GM08714 (cell line): ENCODE results near the gene NLRC5.

Experiments used
- H3K4me3 ChIP-seq: fragments of 200-500 bp; sonication (Bioruptor generic); 2 replicates; pipeline ENCODE4 v1.5.1; 2014; ENCODE audit warnings: mild to moderate bottlenecking, low read length, inconsistent platforms
- ZNF274 ChIP-seq: IDR thresholded peaks from 2 replicates; pipeline ENCODE4 v1.6.1; 2012; ENCODE audit warnings: mild to moderate bottlenecking, low read depth, low read length

NLRC5 gene

GRCh38 chr16:56950455-56950854, 38.9 kb upstream of the NLRC5 start:
- H3K4me3 ChIP-seq, result no peak overlapping the region
- TF ChIP-seq ZNF274, result no peak

DNA sequence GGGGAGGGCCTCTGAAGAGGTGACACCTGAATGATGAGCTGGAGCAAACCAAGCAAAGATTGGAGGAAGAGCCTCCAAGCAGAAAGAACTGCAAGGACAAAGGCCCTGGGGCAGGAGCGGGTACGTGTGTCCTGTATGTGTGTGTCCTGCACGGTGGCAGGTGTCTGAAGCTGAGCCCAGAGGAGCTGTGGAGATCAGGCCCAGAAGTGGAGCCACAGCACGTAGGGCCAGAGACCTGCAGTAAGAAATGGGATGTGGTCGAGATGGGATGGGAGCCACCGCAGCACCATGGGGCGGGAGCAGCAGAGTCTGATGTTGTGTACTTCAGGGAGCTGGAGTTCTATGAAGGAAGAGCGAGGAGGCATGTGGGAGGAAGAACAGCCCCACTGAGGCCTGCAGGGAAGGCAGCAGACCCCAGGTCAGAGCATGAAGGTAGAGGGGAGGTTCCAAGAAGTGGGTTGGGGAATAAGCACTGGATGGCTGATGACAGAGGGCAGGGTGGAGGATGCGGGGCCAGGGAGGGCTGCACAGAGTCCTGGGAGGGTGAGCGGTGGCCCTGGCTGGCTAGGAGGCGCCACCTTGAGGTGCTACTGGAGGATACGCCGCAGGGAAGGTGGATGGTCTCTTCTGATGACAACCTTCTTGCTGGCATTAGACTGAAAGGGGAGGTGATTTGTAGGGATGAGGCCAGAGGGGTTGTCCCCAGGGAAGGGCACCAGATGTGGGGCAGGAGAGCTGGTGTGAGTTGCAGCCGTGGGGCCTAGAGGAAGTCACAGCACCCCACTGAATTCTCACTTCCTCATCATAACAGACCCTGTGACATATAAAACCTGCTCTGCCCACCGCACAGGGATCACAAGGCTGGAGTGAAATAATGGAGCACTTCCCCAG, 38.2 kb upstream of the NLRC5 start:
- no peak for TF ChIP-seq ZNF274
- no peak overlapping the region for H3K4me3 ChIP-seq

- no peak overlapping the region for H3K4me3 ChIP-seq
- no peak for TF ChIP-seq ZNF274
These were observed 36.4 kb upstream of the NLRC5 start for GRCh38 chr16:56953006-56953405.

- no peak for TF ChIP-seq ZNF274
- no peak overlapping the region for H3K4me3 ChIP-seq
These were observed 33.3 kb upstream of the NLRC5 start for GRCh38 chr16:56956076-56956475.

GRCh38 chr16:56956756-56957155, 32.6 kb upstream of the NLRC5 start:
- TF ChIP-seq ZNF274, result no peak
- no peak overlapping the region for H3K4me3 ChIP-seq

DNA sequence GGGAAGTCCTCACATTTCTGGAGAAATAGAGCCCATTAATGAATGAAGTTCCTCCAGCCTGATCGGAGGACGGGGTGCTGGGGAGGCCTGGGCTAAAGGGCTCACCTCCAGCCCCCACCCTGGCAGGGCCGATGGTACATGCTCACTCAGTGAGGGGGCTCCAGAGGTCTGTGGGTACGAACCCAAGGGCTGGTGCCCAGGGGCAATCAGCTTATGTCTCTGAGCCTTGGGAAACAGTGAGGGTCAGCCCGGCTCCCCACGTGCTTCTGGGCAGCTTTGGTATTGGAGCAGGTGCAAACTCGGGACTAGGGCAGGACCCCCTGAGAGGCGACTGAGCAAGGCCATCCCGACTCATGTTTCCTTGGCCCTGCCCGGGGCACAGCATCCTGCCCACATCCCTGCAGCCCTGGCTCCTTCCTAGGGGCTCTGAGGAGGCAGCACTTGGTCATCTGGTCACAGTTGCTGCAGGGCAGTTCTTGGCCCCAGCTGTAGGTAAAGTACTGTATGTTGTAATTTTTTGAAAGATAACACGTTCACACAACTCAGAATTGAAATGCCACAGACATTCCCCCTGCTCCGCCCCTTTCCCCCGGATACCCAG, 28.6 kb upstream of the NLRC5 start:
- TF ChIP-seq ZNF274, result no peak
- H3K4me3 ChIP-seq, result no peak overlapping the region

DNA sequence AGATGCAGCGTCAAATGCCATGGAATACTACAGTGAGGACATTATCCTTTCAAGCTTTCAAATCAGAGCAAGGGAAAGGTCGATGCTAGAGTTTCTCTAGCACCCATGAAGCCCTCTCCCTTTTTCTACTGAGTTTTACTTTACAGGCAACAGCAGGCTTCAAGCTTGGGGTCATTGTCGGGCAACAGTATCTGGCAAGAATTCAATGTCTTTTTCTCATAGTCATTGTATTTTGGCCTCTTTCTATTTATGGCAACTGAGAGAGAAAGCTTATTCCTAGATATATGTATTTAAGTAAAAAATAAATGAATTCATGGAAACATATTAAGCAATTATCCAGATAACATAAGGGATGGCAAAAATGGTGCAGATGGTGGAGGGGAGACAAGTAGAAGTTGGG, 28.0 kb upstream of the NLRC5 start:
- TF ChIP-seq ZNF274, result no peak

DNA sequence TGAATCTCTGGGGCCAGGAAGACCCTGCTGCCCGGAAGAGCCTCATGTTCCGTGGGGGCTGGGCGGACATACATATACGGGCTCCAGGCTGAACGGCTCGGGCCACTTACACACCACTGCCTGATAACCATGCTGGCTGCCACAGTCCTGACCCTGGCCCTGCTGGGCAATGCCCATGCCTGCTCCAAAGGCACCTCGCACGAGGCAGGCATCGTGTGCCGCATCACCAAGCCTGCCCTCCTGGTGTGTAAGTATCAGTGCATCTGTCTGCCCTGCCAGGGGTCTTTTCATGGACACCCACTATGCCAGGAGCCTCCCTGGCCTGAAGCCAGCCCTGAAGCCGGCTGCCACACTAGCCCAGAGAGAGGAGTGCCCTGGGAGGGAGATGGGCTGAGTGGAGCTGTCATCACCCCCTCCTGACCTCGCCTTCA, 27.5 kb upstream of the NLRC5 start, which contains the start of gene CETP:
CETP (plus strand) TSS at position 100 of the 431 bp plus-strand sequence; CDS start at position 130, 30 bp downstream.
- TF ChIP-seq ZNF274, result no peak
- H3K4me3 ChIP-seq, result no peak within 1 kb of the TSS

More for the DNA sequence above, 28.0 kb upstream of the NLRC5 start:
- H3K4me3 ChIP-seq, result no peak overlapping the region

GRCh38 chr16:56964243-56965148, 24.9 kb upstream of the NLRC5 start:
- no peak for TF ChIP-seq ZNF274
- no peak overlapping the region for H3K4me3 ChIP-seq

GRCh38 chr16:56965149-56966092, 23.9 kb upstream of the NLRC5 start:
- no peak overlapping the region for H3K4me3 ChIP-seq
- no peak for TF ChIP-seq ZNF274

DNA sequence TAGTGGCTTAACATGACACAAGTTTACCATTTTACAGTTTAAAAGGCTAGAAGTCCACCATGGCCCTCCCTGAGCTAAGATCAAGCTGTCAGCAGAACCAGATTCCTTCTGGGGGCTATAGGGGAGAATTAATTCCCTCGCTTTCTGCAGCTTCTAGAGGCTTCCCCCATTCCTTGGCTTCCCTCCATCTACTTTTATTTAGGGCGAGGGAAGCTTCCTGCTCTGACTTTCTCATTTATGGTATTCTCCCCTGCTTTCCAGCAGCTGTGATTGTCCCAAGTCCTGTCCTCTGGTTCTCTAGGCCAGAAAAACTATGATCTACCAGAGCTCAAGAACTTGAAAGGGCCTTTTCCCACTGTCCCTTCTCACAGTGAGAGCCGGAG, 23.3 kb upstream of the NLRC5 start:
- TF ChIP-seq ZNF274, result no peak
- H3K4me3 ChIP-seq, result no peak overlapping the region

GRCh38 chr16:56967733-56968132, 21.6 kb upstream of the NLRC5 start:
- no peak for TF ChIP-seq ZNF274
- no peak overlapping the region for H3K4me3 ChIP-seq

GRCh38 chr16:56969769-56970168, 19.6 kb upstream of the NLRC5 start:
- no peak for TF ChIP-seq ZNF274
- H3K4me3 ChIP-seq, result no peak overlapping the region
